GM12878 (cell line): ENCODE data around the gene HS3ST3A1. TPM values are rescaled to one million over a fixed set of nuclear protein-coding genes. Genes with fewer than 3 reads are reported as not detected.
A peak's percentile ranks its signal among the peaks of the same experiment; 100 is the strongest.

Experiments used
- ATAC-seq: fragments of 200-7000 bp; cut with Tn5 transposase; 3 replicates; pipeline ENCODE4 v1.9.1; 2020; ENCODE audit warnings: mild to moderate bottlenecking, moderate library complexity
- BruUV-seq: library from RNA; stranded (reverse); fragments of 400-500 nt; replicated peaks from 2 replicates; lab custom pipeline; 2021; lab: Mats Ljungman, UMichigan
- CTCF ChIA-PET: fragments of 300-600 bp; sonication (Branson Sonifier 250); formaldehyde crosslinking; extraction: SDS; loops from one replicate; lab custom pipeline; 2021; ENCODE audit warnings: inconsistent platforms; lab: Yijun Ruan, JAX
- POLR2A ChIA-PET: fragments of 350-600 bp; formaldehyde crosslinking; extraction: SDS; loops from one replicate; lab custom pipeline; 2021; ENCODE audit warnings: inconsistent platforms; lab: Charles Lee
- RAD21 ChIA-PET: fragments of 300-600 bp; sonication (Branson Sonifier 250); formaldehyde crosslinking; loops from one replicate; lab custom pipeline; 2023; ENCODE audit warnings: antibody characterized with exemption; ENCODE audit not compliant: unreplicated experiment; lab: Charles Lee
- SMC1A ChIA-PET: fragments of 300-600 bp; sonication (Branson Sonifier 250); formaldehyde crosslinking; loops from one replicate; lab custom pipeline; 2023; ENCODE audit not compliant: unreplicated experiment, uncharacterized antibody; lab: Charles Lee
- DNase-seq: peaks from one replicate; pipeline ENCODE4 v3.0.0-alpha.2; 2011; ENCODE audit warnings: low read depth, low spot score
- FAIRE-seq: peaks from 3 replicates; lab custom pipeline; 2011; peaks lifted over from hg19 to GRCh38; lab: Jason Lieb, UNC
- H2AFZ ChIP-seq: 2 replicates; pipeline ENCODE4 v1.6.0; 2011; ENCODE audit warnings: low read depth, low read length, control low read depth; ENCODE audit not compliant: control insufficient read depth
- H3K27ac ChIP-seq: 2 replicates; pipeline ENCODE4 v1.5.1; 2011; ENCODE audit warnings: control low read depth; ENCODE audit not compliant: control insufficient read depth, insufficient read depth
- H3K27me3 ChIP-seq, 2 experiments: replicated peaks in 1 of 2; 2 replicates each; pipeline versions ENCODE4 v1.6.0 to v1.6.1; 2011; ENCODE audit warnings: low read length in 1 of 2; ENCODE audit not compliant: control insufficient read depth in 2 of 2, insufficient read depth in 2 of 2
- H3K36me3 ChIP-seq, 2 experiments: 2 replicates each; pipeline ENCODE4 v1.5.1; 2011; ENCODE audit warnings: low read length in 1 of 2; ENCODE audit not compliant: control insufficient read depth in 2 of 2, insufficient read depth in 2 of 2
- H3K4me1 ChIP-seq: 2 replicates; pipeline ENCODE4 v1.6.1; 2011; ENCODE audit warnings: mild to moderate bottlenecking, low read length, moderate library complexity, mixed read lengths; ENCODE audit not compliant: control insufficient read depth, insufficient read depth
- H3K4me2 ChIP-seq: 2 replicates; pipeline ENCODE4 v1.6.0; 2011; ENCODE audit warnings: control low read depth; ENCODE audit not compliant: control insufficient read depth, insufficient read depth
- H3K4me3 ChIP-seq: fragments of 200-600 bp; sonication (generic); 2 replicates; pipeline ENCODE4 v1.5.1; 2016
- H3K79me2 ChIP-seq: 2 replicates; pipeline ENCODE4 v1.6.0; 2011; ENCODE audit warnings: low read length; ENCODE audit not compliant: control insufficient read depth, insufficient read depth
- H3K9ac ChIP-seq: 2 replicates; pipeline ENCODE4 v1.8.0; 2011; ENCODE audit warnings: low read length, control low read depth, mixed read lengths; ENCODE audit not compliant: control insufficient read depth, insufficient read depth
- H3K9me3 ChIP-seq: replicated peaks from 3 replicates; pipeline ENCODE4 v1.5.1; 2011; ENCODE audit warnings: mild to moderate bottlenecking, low read length; ENCODE audit not compliant: control insufficient read depth, insufficient read depth
- H4K20me1 ChIP-seq: 2 replicates; pipeline ENCODE4 v1.6.0; 2011; ENCODE audit not compliant: control insufficient read depth, insufficient read depth
- BCL11A ChIP-seq: IDR thresholded peaks from 2 replicates; pipeline ENCODE4 v1.6.1; 2011; ENCODE audit warnings: low read depth, low read length
- IKZF2 ChIP-seq, 2 experiments: fragments of 450-650 bp; IDR thresholded peaks; 2 replicates each; pipeline ENCODE4 v1.6.1; 2017; ENCODE audit warnings: mild to moderate bottlenecking in 2 of 2, moderate library complexity in 2 of 2
- NR2F1 ChIP-seq: fragments of 450-650 bp; conservative IDR thresholded peaks from 2 replicates; pipeline ENCODE4 v1.6.1; 2017; ENCODE audit warnings: mild to moderate bottlenecking
- SPI1 ChIP-seq: IDR thresholded peaks from 2 replicates; pipeline ENCODE4 v1.6.1; 2011; ENCODE audit warnings: low read depth, mild to moderate bottlenecking, low read length, moderate library complexity, borderline replicate concordance; ENCODE audit not compliant: insufficient read depth
- TCF12 ChIP-seq: IDR thresholded peaks from 2 replicates; pipeline ENCODE4 v1.6.1; 2011; ENCODE audit warnings: low read depth, mild to moderate bottlenecking, low read length
- WGBS: methylation state at CpG from one replicate; pipeline ENCODE4 v1.1.6; 2016; ENCODE audit warnings: low lambda C conversion rate; ENCODE audit not compliant: insufficient replicate concordance, insufficient coverage; ENCODE audit errors: missing lambda C conversion rate; 5-methylcytosine and 5-hydroxymethylcytosine counted together
- in situ Hi-C: fragments of 300-500 bp; cut with MboI; formaldehyde crosslinking; loops from 9 replicates; pipeline ENCODE4 v1.14.3; 2018; ENCODE audit warnings: mixed read lengths
- intact Hi-C: fragments of 100-400 bp; cut with micrococcal nuclease; formaldehyde crosslinking; loops from one replicate; pipeline ENCODE4 v1.14.2; 2022; ENCODE audit not compliant: unreplicated experiment
- polyA plus RNA-seq, 11 experiments: library from polyadenylated mRNA; depleted of rRNA in 4 of 11; unstranded in 6 of 11; stranded (reverse) in 5 of 11; fragments of >200 nt; fragmentation: Nextera tagmentation in 4 of 11; fragmentation: Illumina TruSeq in 1 of 11; extraction: Ambion mirVana in 4 of 11; extraction: Trizol in 1 of 11; gene quantifications; 1 replicate in 1 of 11; 2 replicates in 10 of 11; pipeline versions ENCODE4 v1.2.1 to v1.2.3, GENCODE V29; 2011 to 2016; ENCODE audit warnings: inconsistent platforms in 2 of 11, missing spikeins in 2 of 11, low read depth in 1 of 11
- total RNA-seq, 4 experiments: library from RNA; depleted of rRNA in 3 of 4; stranded (reverse); fragments of >200 nt in 3 of 4; fragmentation: Illumina TruSeq in 1 of 4; extraction: Trizol in 1 of 4; gene quantifications; 2 replicates each; pipeline versions ENCODE4 v1.2.1 to v1.2.3, GENCODE V29; 2013 to 2021

Gene HS3ST3A1
- total and polyA plus RNA-seq, 10 of the 15 experiments (the other 5 are each of a cell fraction or from before 2014, with no cell fraction given), result 0.24 to 0.26 TPM; not detected in 8

GRCh38 chr17:13583996-13584700, 17.6 kb downstream of the HS3ST3A1 start:
- BruUV-seq, result no TSS peak
- in situ Hi-C loops, result no loop called here
- Histone ChIP-seq H3K36me3 (no peaks in the 10 kb centered on the region), H3K27me3 (no peaks in the 10 kb centered on the region), H3K4me1 (no peaks in the 10 kb centered on the region), H3K9me3 (no peaks in the 10 kb centered on the region), H3K79me2 (no peaks in the 10 kb centered on the region), H4K20me1 (no peaks in the 10 kb centered on the region), H2AFZ (no peak overlapping the region), H3K9ac (no peak overlapping the region), H3K4me3 (no peak overlapping the region), H3K4me2 (no peak overlapping the region), H3K27ac (no peak overlapping the region)
- ChIA-PET SMC1A (interaction anchor here (1.1 kb wide), 1 partner anchor 138 kb away, joined by 3 read pairs; no protein-coding TSS in a partner anchor), POLR2A (no interaction called here), RAD21 (interaction anchor here (1.1 kb wide), 1 partner anchor 19 kb away, joined by 3 read pairs; no protein-coding TSS in a partner anchor), CTCF (no interaction called here)
- DNase-seq (no peak), FAIRE-seq (no peak), ATAC-seq (no peak)
- intact Hi-C loops, result no loop called here
- WGBS, result 31% methylated on average over 3 of the region's 3 CpGs
- no peak for TF ChIP-seq BCL11A

- Histone ChIP-seq H4K20me1 (no peaks in the 10 kb centered on the region), H2AFZ (no peak overlapping the region), H3K79me2 (no peaks in the 10 kb centered on the region), H3K36me3 (no peaks in the 10 kb centered on the region), H3K9ac (no peak overlapping the region), H3K4me3 (no peak overlapping the region), H3K27ac (no peak overlapping the region), H3K4me2 (no peak overlapping the region), H3K4me1 (no peaks in the 10 kb centered on the region), H3K27me3 (no peaks in the 10 kb centered on the region), H3K9me3 (no peaks in the 10 kb centered on the region)
- ChIA-PET RAD21 (interaction anchor here (1.1 kb wide), 1 partner anchor 18 kb away, joined by 3 read pairs; no protein-coding TSS in a partner anchor), CTCF (no interaction called here), SMC1A (interaction anchor here (1.1 to 2.1 kb wide), 3 partner anchors 10 to 137 kb away, joined by 3 to 10 read pairs (median 3); no protein-coding TSS in a partner anchor), POLR2A (no interaction called here)
- no peak for FAIRE-seq
- intact Hi-C loops, result no loop called here
- TF ChIP-seq NR2F1, result 0 out of 2 replicates have a peak, but pooled peaks have one; percentile 14
- no peak for TF ChIP-seq IKZF2 (IDR thresholded peaks at IDR 0.05)
- no peak for TF ChIP-seq TCF12
- peak; percentile 20; the same call in 1 of the 2 replicates for TF ChIP-seq SPI1
- 56% methylated on average over 9 of the region's 9 CpGs for WGBS
- in situ Hi-C loops, result no loop called here
- DNase-seq, result no peak
- ATAC-seq, result no peak
- no TSS peak for BruUV-seq
These were observed 18.8 kb downstream of the HS3ST3A1 start for GRCh38 chr17:13582776-13583547.
